ENCODE data around the gene UNC13A.

The UNC13A gene

GRCh38 chr19:17567940-17568339, 120.2 kb downstream of the UNC13A start:
- DNase-seq (no peak), ATAC-seq (ENCODE audit: insufficient read depth, low read depth) (no peak)
- Histone ChIP-seq H3K4me3 (ENCODE audit: low read depth in 1 of 2, low read length in 2 of 2) (no peak overlapping the region), H3K36me3 (ENCODE audit: insufficient read depth, low read length) (peaks cover 77% of the 10 kb centered on the region), H3K27ac (ENCODE audit: low read length) (no peak overlapping the region), H3K9me3 (ENCODE audit: insufficient read depth, low read length, severe bottlenecking) (no peaks in the 10 kb centered on the region), H3K9ac (ENCODE audit: low read depth, low read length) (no peak overlapping the region), H2AFZ (ENCODE audit: low read depth, low read length) (no peak overlapping the region), H3K4me2 (ENCODE audit: insufficient read depth, low read length) (no peak overlapping the region), H3K4me1 (ENCODE audit: insufficient read depth, low read length) (no peaks in the 10 kb centered on the region), H3K27me3 (ENCODE audit: insufficient read depth, low read length, poor library complexity) (no peaks in the 10 kb centered on the region), H3K79me2 (ENCODE audit: insufficient read depth, low read length) (no peaks in the 10 kb centered on the region), H4K20me1 (ENCODE audit: insufficient read depth, low read length) (peaks cover 10% of the 10 kb centered on the region; the same call in 1 of the 2 replicates)
- TF ChIP-seq EZH2 (IDR thresholded peaks at IDR 0.05; ENCODE audit: borderline replicate concordance, low read depth, low read length, severe bottlenecking) = no peak
- no peak for TF ChIP-seq CTCF (IDR thresholded peaks at IDR 0.05; ENCODE audit: borderline replicate concordance, extremely low read depth, low read length, poor library complexity, severe bottlenecking)

DNA sequence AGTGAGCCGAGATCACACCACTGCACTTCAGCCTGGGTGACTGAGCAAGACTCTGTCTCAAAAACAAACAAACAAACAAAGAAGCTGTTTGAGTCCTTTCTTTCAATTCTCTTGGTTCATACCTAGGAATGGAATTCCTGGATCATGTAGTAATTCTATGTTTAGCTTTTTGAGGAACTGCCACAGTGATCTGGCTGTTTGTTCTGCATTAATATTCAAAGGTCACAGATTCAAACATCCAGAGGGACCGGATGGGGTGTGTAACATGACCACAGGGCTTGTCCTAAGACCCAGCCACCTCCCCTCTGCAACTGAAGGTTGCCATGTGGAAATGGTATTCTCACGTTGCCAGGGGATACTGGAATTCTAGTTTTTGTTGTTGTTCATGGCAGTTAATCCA, 122.5 kb downstream of the UNC13A start:
- no peak for TF ChIP-seq EZH2 (IDR thresholded peaks at IDR 0.05; ENCODE audit: borderline replicate concordance, low read depth, low read length, severe bottlenecking)
- no peak for TF ChIP-seq CTCF (IDR thresholded peaks at IDR 0.05; ENCODE audit: borderline replicate concordance, extremely low read depth, low read length, poor library complexity, severe bottlenecking)
- H3K4me3 ChIP-seq (ENCODE audit: low read depth in 1 of 2, low read length in 2 of 2) = no peak overlapping the region
- peaks cover 6% of the 10 kb centered on the region; the same call in 1 of the 2 replicates for H3K79me2 ChIP-seq (ENCODE audit: insufficient read depth, low read length)
- H4K20me1 ChIP-seq (ENCODE audit: insufficient read depth, low read length) = peaks cover 17% of the 10 kb centered on the region; the same call in 1 of the 2 replicates
- no peak overlapping the region for H2AFZ ChIP-seq (ENCODE audit: low read depth, low read length)
- no peak for ATAC-seq (ENCODE audit: insufficient read depth, low read depth)
- no peaks in the 10 kb centered on the region for H3K4me1 ChIP-seq (ENCODE audit: insufficient read depth, low read length)
- no peak overlapping the region for H3K4me2 ChIP-seq (ENCODE audit: insufficient read depth, low read length)
- H3K9me3 ChIP-seq (ENCODE audit: insufficient read depth, low read length, severe bottlenecking) = no peaks in the 10 kb centered on the region
- no peak overlapping the region for H3K27ac ChIP-seq (ENCODE audit: low read length)
- no peaks in the 10 kb centered on the region for H3K27me3 ChIP-seq (ENCODE audit: insufficient read depth, low read length, poor library complexity)
- H3K9ac ChIP-seq (ENCODE audit: low read depth, low read length) = no peak overlapping the region
- peaks cover 78% of the 10 kb centered on the region for H3K36me3 ChIP-seq (ENCODE audit: insufficient read depth, low read length)
- DNase-seq = no peak

DNA sequence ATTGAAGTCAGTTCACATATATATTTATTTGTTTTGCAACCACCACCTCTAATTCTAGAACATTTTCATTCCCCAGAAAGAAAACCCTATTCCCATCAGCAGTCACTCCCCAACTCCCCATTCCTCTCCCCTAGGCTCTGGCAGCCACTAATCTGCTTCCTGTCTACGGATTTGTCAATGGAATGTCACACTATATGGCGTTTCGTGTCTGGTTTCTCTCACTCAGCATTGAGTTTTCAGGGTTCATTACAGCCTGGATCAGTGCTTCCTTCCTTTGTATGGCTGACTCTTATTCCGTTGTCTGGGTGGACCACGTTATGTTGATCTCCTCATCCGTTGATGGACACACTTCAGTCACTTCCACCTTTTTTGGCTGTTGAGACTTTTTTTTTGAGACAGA, 123.4 kb downstream of the UNC13A start:
- peaks cover 6% of the 10 kb centered on the region; the same call in 1 of the 2 replicates for H3K79me2 ChIP-seq (ENCODE audit: insufficient read depth, low read length)
- H3K36me3 ChIP-seq (ENCODE audit: insufficient read depth, low read length) = peaks cover 81% of the 10 kb centered on the region
- H3K4me1 ChIP-seq (ENCODE audit: insufficient read depth, low read length) = no peaks in the 10 kb centered on the region
- H3K9me3 ChIP-seq (ENCODE audit: insufficient read depth, low read length, severe bottlenecking) = no peaks in the 10 kb centered on the region
- no peak overlapping the region for H2AFZ ChIP-seq (ENCODE audit: low read depth, low read length)
- TF ChIP-seq CTCF (IDR thresholded peaks at IDR 0.05; ENCODE audit: borderline replicate concordance, extremely low read depth, low read length, poor library complexity, severe bottlenecking) = no peak
- no peak for TF ChIP-seq EZH2 (IDR thresholded peaks at IDR 0.05; ENCODE audit: borderline replicate concordance, low read depth, low read length, severe bottlenecking)
- no peaks in the 10 kb centered on the region for H3K27me3 ChIP-seq (ENCODE audit: insufficient read depth, low read length, poor library complexity)
- H3K9ac ChIP-seq (ENCODE audit: low read depth, low read length) = no peak overlapping the region
- H4K20me1 ChIP-seq (ENCODE audit: insufficient read depth, low read length) = peaks cover 17% of the 10 kb centered on the region; the same call in 1 of the 2 replicates
- DNase-seq = no peak
- H3K4me2 ChIP-seq (ENCODE audit: insufficient read depth, low read length) = no peak overlapping the region
- no peak for ATAC-seq (ENCODE audit: insufficient read depth, low read depth)
- no peak overlapping the region for H3K27ac ChIP-seq (ENCODE audit: low read length)
- H3K4me3 ChIP-seq (ENCODE audit: low read depth in 1 of 2, low read length in 2 of 2) = no peak overlapping the region

- no peak for TF ChIP-seq EZH2 (IDR thresholded peaks at IDR 0.05; ENCODE audit: borderline replicate concordance, low read depth, low read length, severe bottlenecking)
- TF ChIP-seq CTCF (IDR thresholded peaks at IDR 0.05; ENCODE audit: borderline replicate concordance, extremely low read depth, low read length, poor library complexity, severe bottlenecking) = no peak
- Histone ChIP-seq H3K79me2 (ENCODE audit: insufficient read depth, low read length) (peaks cover 18% of the 10 kb centered on the region), H3K27me3 (ENCODE audit: insufficient read depth, low read length, poor library complexity) (no peaks in the 10 kb centered on the region), H3K4me2 (ENCODE audit: insufficient read depth, low read length) (no peak overlapping the region), H3K36me3 (ENCODE audit: insufficient read depth, low read length) (peaks cover 76% of the 10 kb centered on the region), H3K9me3 (ENCODE audit: insufficient read depth, low read length, severe bottlenecking) (no peaks in the 10 kb centered on the region), H3K27ac (ENCODE audit: low read length) (no peak overlapping the region), H2AFZ (ENCODE audit: low read depth, low read length) (no peak overlapping the region), H3K4me3 (ENCODE audit: low read depth in 1 of 2, low read length in 2 of 2) (no peak overlapping the region), H3K9ac (ENCODE audit: low read depth, low read length) (no peak overlapping the region), H3K4me1 (ENCODE audit: insufficient read depth, low read length) (peaks cover 5% of the 10 kb centered on the region; the same call in 1 of the 2 replicates), H4K20me1 (ENCODE audit: insufficient read depth, low read length) (peaks cover 17% of the 10 kb centered on the region; the same call in 1 of the 2 replicates)
- ATAC-seq (ENCODE audit: insufficient read depth, low read depth) (no peak), DNase-seq (no peak)
These were observed 125.6 kb downstream of the UNC13A start for GRCh38 chr19:17562561-17562960.
